Measurements from ENCODE around the gene PLEKHA5. TPM values are rescaled to one million over a fixed set of nuclear protein-coding genes. Genes with fewer than 3 reads are reported as not detected.

PLEKHA5 gene
- total RNA-seq, 4 donors from 2014 or later = 31.0 to 41.7 (median 34.1) TPM

GRCh38 chr12:19190292-19191031, 60.9 kb downstream of the PLEKHA5 start:
- DNase-seq (ENCODE audit: low spot score in 2 of 2) = no peak
- H3K4me3 ChIP-seq (ENCODE audit: low read depth, poor library complexity, severe bottlenecking) = no peak overlapping the region
- WGBS, 2 donors = 40 to 42% methylated on average over 2 of the region's 2 CpGs
- TF ChIP-seq POLR2A (IDR thresholded peaks at IDR 0.05) (no peak), CTCF (IDR thresholded peaks at IDR 0.05) (no peak)
- intact Hi-C loops (cut with DNase I; ENCODE audit: low total_unique reads) = no loop called here

- 89 to 91% methylated on average over 1 of the region's 1 CpG for WGBS, 2 donors
- TF ChIP-seq POLR2A (IDR thresholded peaks at IDR 0.05) (no peak), CTCF (IDR thresholded peaks at IDR 0.05) (no peak)
- no peak for DNase-seq (ENCODE audit: low spot score in 2 of 2)
- H3K4me3 ChIP-seq (ENCODE audit: low read depth, poor library complexity, severe bottlenecking) = no peak overlapping the region
- intact Hi-C loops (cut with DNase I; ENCODE audit: low total_unique reads) = no loop called here
Measured at GRCh38 chr12:19191089-19191488, 61.6 kb downstream of the PLEKHA5 start.

GRCh38 chr12:19191563-19191962, 62.0 kb downstream of the PLEKHA5 start:
- no peak for DNase-seq (ENCODE audit: low spot score in 2 of 2)
- intact Hi-C loops (cut with DNase I; ENCODE audit: low total_unique reads) = no loop called here
- WGBS, 2 donors = 88 to 89% methylated on average over 5 of the region's 5 CpGs

GRCh38 chr12:19192710-19193109, 63.2 kb downstream of the PLEKHA5 start:
- no peak for DNase-seq (ENCODE audit: low spot score in 2 of 2)
- intact Hi-C loops (cut with DNase I; ENCODE audit: low total_unique reads) = no loop called here
- WGBS, 2 donors = 64 to 71% methylated on average over 1 of the region's 1 CpG
- no peak for TF ChIP-seq POLR2A (IDR thresholded peaks at IDR 0.05)
- TF ChIP-seq CTCF (IDR thresholded peaks at IDR 0.05) = no peak
- no peak overlapping the region for H3K4me3 ChIP-seq (ENCODE audit: low read depth, poor library complexity, severe bottlenecking)

More at GRCh38 chr12:19191563-19191962, 62.0 kb downstream of the PLEKHA5 start:
- no peak for TF ChIP-seq CTCF (IDR thresholded peaks at IDR 0.05)
- no peak for TF ChIP-seq POLR2A (IDR thresholded peaks at IDR 0.05)
- H3K4me3 ChIP-seq (ENCODE audit: low read depth, poor library complexity, severe bottlenecking) = no peak overlapping the region

- no peak for DNase-seq (ENCODE audit: low spot score in 2 of 2)
- no peak for TF ChIP-seq POLR2A (IDR thresholded peaks at IDR 0.05)
- TF ChIP-seq CTCF (IDR thresholded peaks at IDR 0.05) = no peak
- no peak overlapping the region for H3K4me3 ChIP-seq (ENCODE audit: low read depth, poor library complexity, severe bottlenecking)
- intact Hi-C loops (cut with DNase I; ENCODE audit: low total_unique reads) = no loop called here
- WGBS, 2 donors = 94 to 98% methylated on average over 4 of the region's 4 CpGs
Measured at GRCh38 chr12:19194963-19195362, 65.4 kb downstream of the PLEKHA5 start.

All from lower leg skin (tissue), 4 donors.